B cell (primary cell): ENCODE results near the gene AFTPH. TPM values are rescaled to one million over a fixed set of nuclear protein-coding genes. Genes with fewer than 3 reads are reported as not detected.

Source experiments
- ATAC-seq: fragments of 200-7000 bp; cut with Tn5 transposase; one replicate; pipeline ENCODE4 v1.10.0; 2021; ENCODE audit warnings: low read depth, mild to moderate bottlenecking, moderate number of reproducible peaks, moderate library complexity
- CTCF ChIA-PET: fragments of 350-600 bp; sonication (Branson Sonifier 250); formaldehyde crosslinking; loops from one replicate; lab custom pipeline; 2021; ENCODE audit warnings: antibody characterized with exemption, inconsistent platforms; lab: Charles Lee
- POLR2A ChIA-PET: fragments of 350-600 bp; sonication (Branson Sonifier 250); formaldehyde crosslinking; loops from one replicate; lab custom pipeline; 2021; ENCODE audit warnings: antibody characterized with exemption; lab: Charles Lee
- DNase-seq: peaks from one replicate; pipeline ENCODE4 v3.0.0; 2013
- H2AFZ ChIP-seq: 2 replicates; pipeline ENCODE4 v1.6.1; 2012; ENCODE audit warnings: mild to moderate bottlenecking, low read depth, low read length; ENCODE audit not compliant: insufficient read depth, poor library complexity, severe bottlenecking
- H3K27ac ChIP-seq, 2 donors: 1 replicate in 1 of 2; 2 replicates in 1 of 2; pipeline ENCODE4 v1.5.1; 2012 to 2013; ENCODE audit warnings: low read length in 2 of 2, mild to moderate bottlenecking in 2 of 2, moderate library complexity in 1 of 2
- H3K27me3 ChIP-seq, 4 experiments: fragments of 200-600 bp in 1 of 4; sonication (generic) in 1 of 4; replicated peaks in 1 of 4; 1 replicate in 2 of 4; 2 replicates in 2 of 4; pipeline versions ENCODE4 v1.6.1 to v1.7.0; 2013 to 2016; ENCODE audit warnings: low read length in 3 of 4, mild to moderate bottlenecking in 2 of 4, mixed read lengths in 1 of 4, moderate library complexity in 1 of 4; ENCODE audit not compliant: insufficient read depth in 4 of 4, control insufficient read depth in 3 of 4; ENCODE audit errors: control extremely low read depth in 1 of 4
- H3K36me3 ChIP-seq, 2 experiments: replicated peaks in 1 of 2; 1 replicate in 1 of 2; 2 replicates in 1 of 2; pipeline versions ENCODE4 v1.6.1 to v1.7.1; 2013; ENCODE audit warnings: low read length in 1 of 2; ENCODE audit not compliant: insufficient read depth in 2 of 2, control insufficient read depth in 1 of 2; ENCODE audit errors: control extremely low read depth in 1 of 2, extremely low read depth in 1 of 2
- H3K4me1 ChIP-seq, 2 donors: fragments of 200-600 bp in 1 of 2; sonication (generic) in 1 of 2; 1 replicate in 1 of 2; 2 replicates in 1 of 2; pipeline versions ENCODE4 v1.5.1 to v1.6.1; 2013 to 2017; ENCODE audit warnings: low read length in 2 of 2; ENCODE audit not compliant: control insufficient read depth in 2 of 2, insufficient read depth in 2 of 2
- H3K4me2 ChIP-seq: replicated peaks from 2 replicates; pipeline ENCODE3; 2012; ENCODE audit warnings: mild to moderate bottlenecking, low read depth, low read length; ENCODE audit not compliant: poor library complexity, severe bottlenecking
- H3K4me3 ChIP-seq, 5 experiments: fragments of 200-600 bp in 1 of 5; sonication (generic) in 1 of 5; 1 replicate in 3 of 5; 2 replicates in 2 of 5; pipeline versions ENCODE4 v1.5.1 to v1.7.0; 2011 to 2016; ENCODE audit warnings: low read length in 4 of 5, mild to moderate bottlenecking in 4 of 5, low read depth in 2 of 5, control low read depth in 1 of 5, moderate library complexity in 1 of 5; ENCODE audit not compliant: insufficient read depth in 1 of 5; ENCODE audit errors: control extremely low read depth in 1 of 5, extremely low read depth in 1 of 5
- H3K79me2 ChIP-seq: fragments of 200-600 bp; sonication (generic); one replicate; pipeline ENCODE4 v1.6.0; 2016; ENCODE audit warnings: low read length; ENCODE audit not compliant: control insufficient read depth, insufficient read depth
- H3K9ac ChIP-seq: fragments of 200-600 bp; sonication (generic); 2 replicates; pipeline ENCODE4 v1.6.1; 2017; ENCODE audit warnings: mild to moderate bottlenecking, low read length, moderate library complexity
- H3K9me3 ChIP-seq, 3 donors: one replicate each; pipeline versions ENCODE4 v1.6.1 to v1.7.1; 2013; ENCODE audit warnings: low read length in 2 of 3; ENCODE audit not compliant: control insufficient read depth in 2 of 3, insufficient read depth in 1 of 3; ENCODE audit errors: control extremely low read depth in 1 of 3
- H4K20me1 ChIP-seq: 2 replicates; pipeline ENCODE4 v1.6.0; 2012; ENCODE audit warnings: mild to moderate bottlenecking, low read length; ENCODE audit not compliant: insufficient read depth, control insufficient read depth, poor library complexity, severe bottlenecking
- H3K27ac Mint-ChIP-seq: one replicate; pipeline ENCODE4 v1.8.0; 2021; ENCODE audit warnings: mixed read lengths
- H3K27me3 Mint-ChIP-seq: one replicate; pipeline ENCODE4 v1.8.0; 2021; ENCODE audit warnings: mixed read lengths
- H3K4me1 Mint-ChIP-seq: one replicate; pipeline ENCODE4 v1.8.0; 2021; ENCODE audit warnings: mixed read lengths
- H3K4me3 Mint-ChIP-seq: one replicate; pipeline ENCODE4 v1.8.0; 2021; ENCODE audit warnings: mixed read lengths
- H3K9me3 Mint-ChIP-seq: one replicate; pipeline ENCODE4 v1.8.0; 2022; ENCODE audit warnings: mixed read lengths; ENCODE audit not compliant: insufficient read depth
- EZH2 ChIP-seq: IDR thresholded peaks from 2 replicates; pipeline ENCODE4 v1.6.1; 2012; ENCODE audit warnings: borderline replicate concordance, low read depth, mild to moderate bottlenecking, moderate library complexity, low read length; ENCODE audit not compliant: insufficient read depth, poor library complexity, severe bottlenecking
- WGBS: methylation state at CpG from one replicate; pipeline ENCODE4 v1.1.5; 2013; ENCODE audit warnings: missing lambda C conversion rate; ENCODE audit not compliant: insufficient coverage; 5-methylcytosine and 5-hydroxymethylcytosine counted together
- intact Hi-C: fragments of 100-400 bp; cut with micrococcal nuclease; formaldehyde crosslinking; loops from one replicate; pipeline ENCODE4 v1.10.0; 2022
- polyA plus RNA-seq: library from polyadenylated mRNA; depleted of rRNA; stranded (reverse); fragments of >200 nt; gene quantifications from 2 replicates; pipeline ENCODE4 v1.2.3, GENCODE V29; 2012
- total RNA-seq, 2 donors: library from RNA; stranded (reverse); fragments of 120-200 nt in 1 of 2; gene quantifications; 1 replicate in 1 of 2; 2 replicates in 1 of 2; pipeline versions ENCODE4 v1.2.3 to v1.2.4, GENCODE V29; 2013 to 2022
- TF ChIP-seq, protein P1 (sequence below): fragments of 200-600 bp; IDR thresholded peaks from one replicate; pipeline ENCODE4 v1.8.0; 2022; ENCODE audit warnings: antibody characterized with exemption, mild to moderate bottlenecking

The AFTPH gene
- total and polyA plus RNA-seq, 2 donors (not counting 1 experiment from before 2014, with no cell fraction given), result 45.4 to 94.1 TPM

DNA sequence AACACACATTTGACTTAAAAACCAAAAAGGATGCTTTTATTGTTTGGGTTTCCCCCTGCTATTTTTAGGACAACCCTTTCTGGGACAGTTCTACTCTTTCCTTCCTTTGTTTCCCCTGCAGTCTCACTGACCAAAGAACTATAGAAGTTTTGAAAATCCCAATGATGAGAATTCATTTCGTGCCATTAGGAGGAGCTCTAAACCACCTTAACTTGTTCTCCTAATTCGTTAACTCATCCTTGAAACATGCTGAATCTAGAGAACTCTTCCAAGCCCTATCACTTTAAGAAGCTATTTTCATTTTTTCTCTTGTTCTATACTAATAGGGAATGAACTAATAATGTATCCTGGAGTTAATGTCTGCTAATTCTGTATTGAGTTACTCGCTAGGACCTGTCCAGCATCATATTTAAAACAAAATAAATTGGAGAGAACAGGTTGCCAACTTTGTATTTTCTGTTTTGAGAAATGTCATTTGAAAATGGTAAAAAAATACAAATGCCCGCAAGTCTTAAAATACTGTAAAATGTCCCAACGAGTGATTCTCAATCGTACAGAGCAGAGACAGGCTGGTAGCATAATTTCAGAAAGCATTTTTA is 62.9 kb downstream of the AFTPH start:
- ChIA-PET CTCF (interaction anchor here (0.8 to 3.8 kb wide), 57 partner anchors 8 to 378 kb away, joined by 3 to 45 read pairs (median 4); partner anchors contain the start of genes AFTPH and SERTAD2), POLR2A (interaction anchor here (0.7 to 1.4 kb wide), 3 partner anchors 58 to 278 kb away, joined by 3 to 5 read pairs (median 3); no protein-coding TSS in a partner anchor)
- no peak for TF ChIP-seq EZH2
- TF ChIP-seq, protein P1, sequence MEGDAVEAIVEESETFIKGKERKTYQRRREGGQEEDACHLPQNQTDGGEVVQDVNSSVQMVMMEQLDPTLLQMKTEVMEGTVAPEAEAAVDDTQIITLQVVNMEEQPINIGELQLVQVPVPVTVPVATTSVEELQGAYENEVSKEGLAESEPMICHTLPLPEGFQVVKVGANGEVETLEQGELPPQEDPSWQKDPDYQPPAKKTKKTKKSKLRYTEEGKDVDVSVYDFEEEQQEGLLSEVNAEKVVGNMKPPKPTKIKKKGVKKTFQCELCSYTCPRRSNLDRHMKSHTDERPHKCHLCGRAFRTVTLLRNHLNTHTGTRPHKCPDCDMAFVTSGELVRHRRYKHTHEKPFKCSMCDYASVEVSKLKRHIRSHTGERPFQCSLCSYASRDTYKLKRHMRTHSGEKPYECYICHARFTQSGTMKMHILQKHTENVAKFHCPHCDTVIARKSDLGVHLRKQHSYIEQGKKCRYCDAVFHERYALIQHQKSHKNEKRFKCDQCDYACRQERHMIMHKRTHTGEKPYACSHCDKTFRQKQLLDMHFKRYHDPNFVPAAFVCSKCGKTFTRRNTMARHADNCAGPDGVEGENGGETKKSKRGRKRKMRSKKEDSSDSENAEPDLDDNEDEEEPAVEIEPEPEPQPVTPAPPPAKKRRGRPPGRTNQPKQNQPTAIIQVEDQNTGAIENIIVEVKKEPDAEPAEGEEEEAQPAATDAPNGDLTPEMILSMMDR, result peak; percentile 88
- peaks cover 9 to 56% of the 10 kb centered on the region in 2 experiments for H3K36me3 ChIP-seq
- no peak overlapping the region for H2AFZ ChIP-seq
- no peaks in the 10 kb centered on the region for H4K20me1 ChIP-seq
- Mint-ChIP-seq H3K4me1 (peaks cover 14% of the 10 kb centered on the region), H3K9me3 (no peaks in the 10 kb centered on the region), H3K27me3 (no peaks in the 10 kb centered on the region), H3K27ac (peak overlapping the region; percentile 32), H3K4me3 (no peak overlapping the region)
- peak; percentile 72 for DNase-seq
- peak; percentile 58 for ATAC-seq
- H3K4me1 ChIP-seq, result peaks cover 0 to 4% of the 10 kb centered on the region in 2 donors
- H3K4me3 ChIP-seq, result no peak overlapping the region
- H3K27me3 ChIP-seq, result no peaks in the 10 kb centered on the region
- no CpG with 5 or more reads among the region's 6 CpGs for WGBS
- H3K9me3 ChIP-seq, result no peaks in the 10 kb centered on the region
- no peak overlapping the region for H3K27ac ChIP-seq
- intact Hi-C loops, result loop anchor here (1.0 to 5.0 kb wide), 7 partner anchors 50 to 455 kb away; no protein-coding TSS in a partner anchor
- no peak overlapping the region for H3K4me2 ChIP-seq
- H3K79me2 ChIP-seq, result no peaks in the 10 kb centered on the region
- H3K9ac ChIP-seq, result no peak overlapping the region

DNA sequence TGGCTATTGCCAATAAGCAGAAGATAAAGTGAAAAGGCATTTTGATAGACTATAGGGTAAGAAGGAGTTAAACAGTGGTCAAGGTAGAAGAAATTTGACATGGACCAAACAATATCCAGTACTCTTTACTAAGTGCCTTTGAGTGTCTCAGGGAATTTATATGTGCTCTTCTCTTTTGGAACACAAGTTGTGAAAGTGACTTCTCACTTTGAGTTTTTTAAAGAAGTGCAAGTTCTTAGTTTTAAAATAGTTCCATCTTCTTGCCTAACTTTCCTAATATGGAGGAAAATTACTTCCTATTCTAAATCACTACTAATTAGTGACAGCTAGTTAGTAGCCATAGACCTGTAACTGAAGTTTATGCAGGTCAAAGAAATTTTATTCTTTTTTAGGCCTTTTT is 63.4 kb downstream of the AFTPH start:
- H3K27ac ChIP-seq, result no peak overlapping the region
- Mint-ChIP-seq H3K27ac (no peak overlapping the region), H3K4me3 (no peak overlapping the region), H3K4me1 (peaks cover 12% of the 10 kb centered on the region), H3K9me3 (no peaks in the 10 kb centered on the region), H3K27me3 (no peaks in the 10 kb centered on the region)
- intact Hi-C loops, result loop anchor here (1.0 to 5.0 kb wide), 7 partner anchors 50 to 455 kb away; no protein-coding TSS in a partner anchor
- H3K27me3 ChIP-seq, result no peaks in the 10 kb centered on the region
- no peak overlapping the region for H3K4me3 ChIP-seq
- TF ChIP-seq EZH2, result no peak
- TF ChIP-seq, protein P1, result no peak
- ChIA-PET POLR2A (interaction anchor here (0.7 to 1.4 kb wide), 3 partner anchors 57 to 277 kb away, joined by 3 to 5 read pairs (median 3); no protein-coding TSS in a partner anchor), CTCF (interaction anchor here (0.8 to 3.8 kb wide), 51 partner anchors 8 to 377 kb away, joined by 3 to 45 read pairs (median 5); partner anchors contain the start of genes AFTPH and SERTAD2)
- H3K4me2 ChIP-seq, result no peak overlapping the region
- peaks cover 8 to 57% of the 10 kb centered on the region in 2 experiments for H3K36me3 ChIP-seq
- H3K9me3 ChIP-seq, result no peaks in the 10 kb centered on the region
- no peak overlapping the region for H2AFZ ChIP-seq
- no peak for DNase-seq
- no peaks in the 10 kb centered on the region for H4K20me1 ChIP-seq
- H3K79me2 ChIP-seq, result no peaks in the 10 kb centered on the region
- no peak overlapping the region for H3K9ac ChIP-seq
- H3K4me1 ChIP-seq, result peaks cover 0 to 4% of the 10 kb centered on the region in 2 donors
- ATAC-seq, result no peak
